Testis (tissue), 3 donors: ENCODE results near the gene CWH43. TPM values are rescaled to one million over a fixed set of nuclear protein-coding genes. Genes with fewer than 3 reads are reported as not detected.

Experiments used
- DNase-seq: peaks from one replicate; pipeline ENCODE4 v3.0.0-alpha.2; 2019
- H3K27ac ChIP-seq, 2 donors: fragments of 200-600 bp; sonication (generic); one replicate each; pipeline ENCODE4 v1.5.1; 2019
- H3K27me3 ChIP-seq: fragments of 200-600 bp; sonication (generic); one replicate; pipeline ENCODE4 v1.5.1; 2019
- H3K36me3 ChIP-seq: fragments of 200-600 bp; sonication (generic); one replicate; pipeline ENCODE4 v1.5.1; 2017; ENCODE audit warnings: low read depth; ENCODE audit errors: missing control alignments
- H3K4me1 ChIP-seq: fragments of 200-600 bp; sonication (generic); one replicate; pipeline ENCODE4 v1.5.1; 2019
- H3K4me3 ChIP-seq, 2 donors: fragments of 200-600 bp; sonication (generic); one replicate each; pipeline ENCODE4 v1.5.1; 2017 to 2019
- H3K9me3 ChIP-seq: fragments of 200-600 bp; sonication (generic); one replicate; pipeline ENCODE4 v1.5.1; 2017
- CTCF ChIP-seq, 3 experiments: fragments of 450-650 bp in 2 of 3; fragments of 200-600 bp in 1 of 3; sonication (generic) in 1 of 3; IDR thresholded peaks; one replicate each; pipeline ENCODE4 v1.5.1; 2016 to 2019; ENCODE audit warnings: antibody characterized with exemption in 3 of 3, mild to moderate bottlenecking in 2 of 3, moderate library complexity in 1 of 3
- POLR2A ChIP-seq: fragments of 450-650 bp; IDR thresholded peaks from one replicate; pipeline ENCODE4 v1.6.1; 2017; ENCODE audit warnings: antibody characterized with exemption, mild to moderate bottlenecking, moderate library complexity
- WGBS, 2 donors: methylation state at CpG; one replicate each; pipeline ENCODE4 v1.1.5; 2018; 5-methylcytosine and 5-hydroxymethylcytosine counted together
- intact Hi-C: fragments of 100-400 bp; cut with DNase I; formaldehyde crosslinking; loops from one replicate; pipeline ENCODE4 v1.15.1; 2023; ENCODE audit warnings: low total_unique reads
- polyA plus RNA-seq: library from polyadenylated mRNA; stranded (reverse); fragments of 350-450 nt; fragmentation: Illumina TruSeq; extraction: RNeasy Lipid Tissue Mini Kit (QIAGEN cat#74804); gene quantifications from one replicate; pipeline ENCODE4 v1.2.3, GENCODE V29; 2014; ENCODE audit warnings: low read depth, low replicate concordance; ENCODE audit not compliant: insufficient read depth
- total RNA-seq, 2 donors: library from RNA; depleted of rRNA; stranded (reverse); fragments of >200 nt; gene quantifications; one replicate each; pipeline ENCODE4 v1.2.3, GENCODE V29; 2016

Gene CWH43
- total and polyA plus RNA-seq, 3 donors from 2014 or later: 0.25 to 1.2 TPM; not detected in 1

DNA sequence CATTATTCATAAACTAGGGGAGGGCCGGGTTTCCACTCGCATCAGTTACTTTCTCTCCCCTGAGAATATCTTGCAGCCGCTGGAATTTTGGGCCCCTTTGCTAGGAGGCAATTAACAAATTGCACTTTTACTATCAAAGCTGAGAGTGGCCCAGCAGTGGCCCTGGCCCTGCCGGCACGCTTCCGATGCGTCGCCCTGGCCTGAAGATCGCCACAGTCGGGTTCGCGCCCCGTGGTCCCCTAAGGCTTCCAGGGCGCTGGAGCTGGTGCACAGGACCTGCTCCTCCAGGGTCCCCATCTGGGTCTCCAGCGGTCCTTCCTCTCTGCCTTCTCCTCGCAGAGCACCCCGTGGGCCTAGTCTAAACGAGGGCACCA lies 486 bp upstream of the CWH43 start:
- DNase-seq: no peak
- no peaks in the 10 kb centered on the region for H3K4me1 ChIP-seq
- H3K27me3 ChIP-seq: no peaks in the 10 kb centered on the region
- H3K27ac ChIP-seq: no peak overlapping the region
- 9 to 49% methylated on average over 3 to 18 of the region's 18 CpGs for WGBS, 2 donors
- intact Hi-C loops: no loop called here
- no peaks in the 10 kb centered on the region for H3K36me3 ChIP-seq
- TF ChIP-seq CTCF (IDR thresholded peaks at IDR 0.05): no peak
- no peak for TF ChIP-seq POLR2A
- no peaks in the 10 kb centered on the region for H3K9me3 ChIP-seq
- H3K4me3 ChIP-seq: peak overlapping the region; percentile 9 to 35

- H3K36me3 ChIP-seq: no peaks in the 10 kb centered on the region
- H3K9me3 ChIP-seq: no peaks in the 10 kb centered on the region
- intact Hi-C loops: no loop called here
- no peak for TF ChIP-seq POLR2A
- no peak for TF ChIP-seq CTCF (IDR thresholded peaks at IDR 0.05)
- DNase-seq: no peak
- H3K27me3 ChIP-seq: no peaks in the 10 kb centered on the region
- no peak overlapping the region for H3K27ac ChIP-seq
- WGBS, 2 donors: 31% methylated on average over 21 to 27 of the region's 27 CpGs
- peak overlapping the region; percentile 9 to 35 for H3K4me3 ChIP-seq
- no peaks in the 10 kb centered on the region for H3K4me1 ChIP-seq
Measured at GRCh38 chr4:48986654-48987164, 634 bp downstream of the CWH43 start.

- WGBS, 2 donors: 78 to 80% methylated on average over 5 of the region's 5 CpGs
- H3K4me1 ChIP-seq: no peaks in the 10 kb centered on the region
- H3K36me3 ChIP-seq: no peaks in the 10 kb centered on the region
- no peak for DNase-seq
- intact Hi-C loops: no loop called here
- H3K4me3 ChIP-seq: no peak overlapping the region
- H3K9me3 ChIP-seq: no peaks in the 10 kb centered on the region
- TF ChIP-seq CTCF (IDR thresholded peaks at IDR 0.05) (no peak), POLR2A (no peak)
- H3K27me3 ChIP-seq: no peaks in the 10 kb centered on the region
- H3K27ac ChIP-seq: no peak overlapping the region
Measured at GRCh38 chr4:48989461-48990203, 3.6 kb downstream of the CWH43 start.

DNA sequence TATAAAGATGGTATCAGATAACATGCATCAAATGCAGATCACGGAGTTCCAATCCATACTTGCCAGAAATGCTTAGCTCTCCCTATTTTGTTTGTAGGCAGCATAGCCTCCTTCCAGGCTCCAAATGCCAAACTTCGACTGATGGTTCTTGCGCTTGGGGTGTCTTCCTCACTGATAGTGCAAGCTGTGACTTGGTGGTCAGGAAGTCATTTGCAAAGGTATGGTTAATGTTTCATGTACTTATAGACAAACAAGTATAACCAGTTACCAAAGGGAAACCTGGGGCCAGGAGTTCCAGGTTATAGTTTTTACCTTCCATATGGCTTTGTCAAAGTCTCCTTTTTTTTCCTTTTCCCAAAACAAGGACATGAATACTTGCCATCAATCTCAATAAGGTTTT lies 5.3 kb downstream of the CWH43 start:
- 82 to 86% methylated on average over 3 of the region's 3 CpGs for WGBS, 2 donors
- DNase-seq: no peak

More for the DNA sequence above, 5.3 kb downstream of the CWH43 start:
- H3K27ac ChIP-seq: no peak overlapping the region
- intact Hi-C loops: no loop called here
- H3K27me3 ChIP-seq: no peaks in the 10 kb centered on the region
- H3K4me1 ChIP-seq: no peaks in the 10 kb centered on the region
- no peaks in the 10 kb centered on the region for H3K36me3 ChIP-seq
- H3K9me3 ChIP-seq: no peaks in the 10 kb centered on the region
- no peak overlapping the region for H3K4me3 ChIP-seq
- TF ChIP-seq POLR2A (no peak), CTCF (IDR thresholded peaks at IDR 0.05) (no peak)
